Measurements from ENCODE around the gene AUTS2. TPM values are rescaled to one million over a fixed set of nuclear protein-coding genes. Genes with fewer than 3 reads are reported as not detected.

The AUTS2 gene
- total RNA-seq, 1 donor from 2014 or later: 95.3 TPM

DNA sequence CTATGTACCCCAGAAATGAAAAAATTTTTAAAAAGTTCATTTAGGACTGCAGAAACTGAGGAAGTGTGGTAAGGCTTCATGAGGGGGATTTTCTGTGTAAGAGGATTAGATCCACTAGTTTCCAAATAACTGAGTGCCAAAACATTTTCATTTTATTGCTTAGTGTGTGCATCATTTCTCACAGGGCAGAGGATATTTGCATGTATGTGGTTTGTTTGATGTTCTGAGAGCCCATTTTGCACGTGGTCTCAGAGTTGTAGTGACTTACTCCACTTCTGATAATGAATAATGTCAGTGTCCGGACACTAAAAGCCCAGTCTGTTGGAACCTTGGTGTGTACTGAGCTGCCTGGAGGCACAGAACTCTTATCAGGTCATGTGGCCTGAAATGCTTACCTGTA lies 299.9 kb downstream of the AUTS2 start:
- DNase-seq: no peak

DNA sequence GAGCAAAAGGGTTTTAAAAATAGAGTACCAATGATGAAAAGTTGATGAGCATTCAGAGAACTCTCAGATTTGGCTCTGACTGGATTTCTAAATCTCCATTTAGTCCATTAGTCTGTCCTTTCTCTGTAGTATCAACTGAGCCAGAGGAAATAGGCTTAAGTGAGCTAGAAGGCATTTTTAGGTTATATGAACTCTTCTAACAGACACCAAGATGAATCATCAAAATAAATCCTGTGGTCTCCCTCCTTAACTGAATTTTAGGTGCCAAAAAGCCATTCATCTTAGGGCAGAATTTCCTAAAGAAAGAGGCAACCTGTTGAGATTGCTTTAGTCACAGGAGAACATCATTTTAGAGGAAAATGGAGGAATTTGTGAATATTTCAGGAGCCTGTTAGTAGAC lies 305.1 kb downstream of the AUTS2 start:
- no peak for DNase-seq

DNA sequence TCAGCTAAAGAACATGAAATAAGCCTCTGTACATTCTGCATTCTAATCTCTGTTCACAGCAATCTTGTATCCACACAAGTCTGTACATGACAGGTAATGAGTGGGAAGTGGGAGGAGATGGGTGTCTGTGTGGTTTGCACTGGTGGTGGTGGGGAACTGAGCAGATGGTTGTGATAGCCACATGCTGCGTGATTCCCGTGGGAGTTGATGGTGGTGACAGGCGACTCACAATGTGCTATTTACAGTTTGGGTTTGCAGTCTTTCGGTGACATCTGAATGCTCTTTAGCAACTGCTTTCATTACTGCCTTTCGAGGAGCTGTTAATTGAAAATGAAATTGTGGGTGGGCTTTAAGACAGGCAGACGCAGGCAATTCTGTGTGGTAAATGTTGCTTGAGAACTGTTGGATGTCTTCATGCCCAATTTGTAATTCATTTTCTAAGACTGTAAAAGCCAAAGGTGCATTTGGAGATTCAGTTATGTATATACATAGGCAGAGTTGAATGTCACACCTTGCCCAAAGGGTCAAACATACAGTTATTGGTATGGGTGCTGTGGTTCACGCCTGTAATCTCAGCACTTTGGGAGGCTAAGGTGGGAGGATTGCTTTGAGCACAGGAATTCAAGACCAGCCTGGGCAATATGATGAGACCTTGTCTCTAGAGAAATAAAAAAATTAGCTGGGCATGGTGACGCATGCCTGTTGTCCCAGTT lies 308.2 kb downstream of the AUTS2 start:
- peak; percentile 24 for DNase-seq

DNA sequence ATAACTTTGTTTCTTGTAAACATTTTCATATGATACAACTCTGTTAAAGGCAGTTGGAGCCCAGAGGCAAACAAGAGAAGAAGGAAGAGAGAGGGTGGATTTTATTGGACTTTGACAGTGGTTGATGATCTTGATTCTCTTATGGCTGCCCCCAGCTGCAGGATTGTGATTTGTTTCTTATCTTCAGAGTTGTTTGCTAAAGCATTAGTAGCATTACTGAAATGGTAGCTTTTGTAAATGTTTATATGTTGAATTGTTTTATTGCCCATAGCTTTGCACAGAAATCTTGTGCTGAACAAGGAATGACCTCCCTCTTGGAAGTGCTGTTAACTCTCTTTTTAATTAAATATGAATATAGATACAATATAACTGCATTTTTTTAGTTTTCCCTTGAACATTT lies 309.4 kb downstream of the AUTS2 start:
- no peak for DNase-seq

DNA sequence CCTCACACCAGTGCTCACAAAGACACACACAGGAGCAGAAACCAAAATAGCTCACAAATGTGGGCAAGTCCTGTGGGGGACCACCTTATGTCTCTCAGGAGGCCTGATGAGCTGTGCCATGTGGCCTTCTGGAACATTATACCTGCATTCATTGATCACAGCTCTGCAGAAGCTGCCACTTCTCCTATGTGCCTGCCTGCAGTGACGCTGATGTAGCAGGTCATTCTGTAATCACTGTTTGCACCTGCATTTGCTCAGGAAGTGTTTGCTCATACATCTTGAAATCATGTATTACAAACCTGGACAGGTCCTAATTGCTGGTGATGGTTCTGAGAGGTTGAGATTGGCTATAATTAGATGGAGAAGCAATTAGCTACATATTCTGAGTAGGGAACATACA lies 310.2 kb downstream of the AUTS2 start:
- no peak for DNase-seq

DNA sequence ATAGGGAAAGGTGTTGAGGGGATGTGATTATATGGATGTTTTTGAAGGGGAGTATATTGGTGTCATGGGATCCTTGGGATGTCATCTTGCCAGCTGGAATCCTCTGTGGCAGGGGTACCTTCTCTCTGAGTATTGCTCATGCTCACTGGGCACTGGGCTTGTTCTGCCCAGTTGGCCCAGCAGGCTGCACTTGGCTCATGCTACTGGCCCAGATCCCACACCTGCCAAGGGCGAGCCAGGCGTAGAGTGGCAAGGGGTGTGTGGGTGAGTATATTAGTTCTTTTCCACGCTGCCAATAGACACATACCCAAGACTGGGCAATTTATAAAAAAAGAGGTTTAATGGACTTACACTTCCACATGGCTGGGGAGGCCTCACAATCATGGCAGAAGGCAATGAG lies 311.9 kb downstream of the AUTS2 start:
- no peak for DNase-seq

DNA sequence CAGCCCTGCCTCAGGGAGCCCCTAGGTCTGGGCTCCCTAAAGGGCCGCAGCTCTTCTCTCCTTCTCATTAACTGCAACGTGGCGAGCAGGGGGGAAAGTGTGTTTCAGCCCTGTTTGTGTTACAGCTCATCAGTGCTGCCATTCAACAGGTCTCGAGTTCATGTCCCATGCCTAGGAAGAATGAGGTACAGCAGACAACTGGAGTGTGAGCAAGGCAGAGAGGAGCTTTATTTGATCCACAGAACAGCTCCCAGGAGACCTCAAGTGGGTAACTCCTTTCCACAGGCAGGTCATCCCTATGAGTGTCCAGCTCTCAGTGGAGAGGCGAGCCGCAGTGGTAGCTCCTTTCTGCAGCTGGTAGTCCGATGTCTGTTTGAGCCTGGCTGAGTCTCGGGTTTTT lies 313.1 kb downstream of the AUTS2 start:
- DNase-seq: no peak

DNA sequence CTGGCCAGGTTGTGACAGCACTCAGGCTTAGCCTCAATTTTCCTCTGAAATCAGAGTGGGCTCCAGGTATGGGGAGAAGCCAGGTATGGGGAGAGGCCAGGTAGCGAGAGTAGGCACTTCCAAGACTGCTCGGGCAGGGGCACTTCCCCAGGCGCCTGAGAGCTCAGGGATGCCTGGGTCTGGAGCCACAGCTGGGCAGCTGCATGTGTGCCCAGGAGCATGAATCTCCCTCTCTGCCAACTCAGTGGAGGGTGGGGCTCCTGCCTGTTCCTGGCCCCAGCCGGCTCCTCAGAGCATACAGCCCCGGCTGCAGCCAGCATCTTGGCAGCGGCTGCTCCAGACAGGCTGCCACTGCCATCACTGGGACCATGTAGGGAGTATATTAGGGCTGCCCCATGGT lies 313.9 kb downstream of the AUTS2 start:
- no peak for DNase-seq

DNA sequence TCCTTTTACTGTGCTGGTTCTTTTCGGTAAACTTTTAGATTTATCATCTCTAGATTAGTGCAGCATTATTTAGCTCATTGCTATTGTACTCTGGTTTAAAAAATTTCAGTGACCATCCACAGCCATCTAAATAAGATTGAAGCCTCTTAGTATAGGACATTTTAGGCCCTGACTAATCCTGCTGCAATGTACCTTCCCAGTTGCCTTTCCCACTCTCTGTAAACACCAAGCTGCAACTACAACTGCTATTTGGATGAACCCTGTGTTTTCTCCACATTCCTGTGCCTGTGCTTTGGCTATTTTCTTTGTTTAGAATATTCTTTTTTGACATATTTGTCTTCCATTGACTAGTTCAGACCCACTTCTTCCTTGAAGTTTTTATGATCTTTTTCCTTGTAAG lies 314.6 kb downstream of the AUTS2 start:
- DNase-seq: no peak

DNA sequence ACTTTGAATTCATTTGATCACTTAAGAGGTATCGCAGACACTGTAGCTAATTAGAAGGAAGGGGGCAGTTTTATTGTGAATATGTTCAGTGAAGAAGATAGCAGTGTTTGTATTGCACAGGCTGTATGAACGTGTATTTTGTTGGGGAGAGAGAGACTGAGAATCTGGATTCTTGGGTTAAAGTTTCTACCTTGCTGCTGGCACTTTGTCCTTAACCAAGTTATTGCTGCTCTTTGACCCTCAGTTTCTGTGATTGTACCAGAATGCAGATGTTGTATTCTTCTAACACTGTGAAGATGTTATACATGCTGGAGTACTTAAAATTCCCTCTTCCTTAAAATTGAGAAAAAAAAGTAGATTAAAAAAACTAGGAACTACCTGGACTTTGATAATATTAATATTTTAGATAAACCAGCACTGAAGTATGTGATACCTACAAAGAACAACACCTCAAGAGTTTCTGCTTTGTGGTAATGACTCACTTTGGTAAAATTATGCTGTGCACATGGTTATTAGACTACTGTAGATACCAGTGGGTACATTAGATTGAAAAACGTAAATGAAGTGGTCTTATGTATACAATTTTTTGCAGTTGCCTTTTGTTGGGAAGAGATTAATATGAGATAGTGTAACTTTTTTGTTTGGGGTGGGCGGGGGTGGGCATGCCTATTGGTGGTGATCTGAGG lies 321.3 kb downstream of the AUTS2 start:
- no peak for DNase-seq

DNA sequence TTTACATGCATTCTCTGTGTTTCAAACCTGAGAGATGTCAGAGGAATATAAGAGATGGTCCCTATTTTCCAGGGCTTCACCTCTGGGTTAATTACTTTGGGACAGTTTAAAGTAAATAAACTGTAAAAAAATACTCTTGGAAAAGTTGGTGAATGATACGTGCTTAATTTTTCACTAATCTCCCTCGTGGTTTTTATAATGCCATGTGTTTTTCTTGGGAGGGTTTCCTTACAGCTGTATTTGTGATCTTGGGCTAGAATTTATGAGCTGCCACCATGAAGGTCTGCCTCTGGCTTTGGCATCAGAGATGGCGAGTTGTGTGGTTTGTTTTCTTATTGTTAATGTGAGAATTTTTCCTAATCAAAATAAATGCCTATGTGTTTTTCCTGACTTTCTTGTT lies 322.5 kb downstream of the AUTS2 start:
- no peak for DNase-seq

DNA sequence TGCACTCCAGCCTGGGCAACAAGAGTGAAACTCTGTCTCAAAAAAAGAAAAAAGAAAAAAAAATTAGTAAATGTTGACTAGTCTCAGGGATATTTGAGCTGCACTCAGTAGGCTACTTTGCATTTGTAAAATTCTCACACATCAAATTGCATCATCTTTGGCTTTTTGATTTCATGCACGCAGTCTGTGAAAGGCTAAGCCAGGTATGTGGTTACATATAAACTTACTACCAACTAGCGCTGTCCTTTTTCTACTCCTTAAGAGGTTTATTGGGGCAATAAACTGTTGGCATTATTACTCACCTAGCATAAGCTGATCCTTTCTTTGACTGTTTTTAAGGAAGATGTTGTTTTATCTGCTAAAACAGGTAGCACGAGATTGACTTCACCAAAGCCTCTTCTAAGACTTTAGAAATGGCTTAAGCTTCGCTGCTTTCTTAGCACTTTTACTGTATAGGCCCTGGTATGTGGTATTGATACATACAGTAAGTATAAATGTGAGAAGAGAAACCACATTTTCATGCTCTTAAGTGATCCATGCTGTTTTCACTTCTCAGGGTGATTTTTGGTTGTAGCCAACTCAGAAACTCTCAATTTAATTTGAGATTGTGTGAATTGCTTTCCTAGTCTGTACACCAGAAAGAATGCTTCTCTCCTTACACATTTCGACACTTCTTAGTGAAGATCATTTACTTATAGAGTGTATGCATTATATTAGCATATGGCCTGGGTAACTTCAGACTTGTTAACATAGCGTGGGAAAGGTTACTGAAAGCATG lies 323.9 kb downstream of the AUTS2 start:
- no peak for DNase-seq

DNA sequence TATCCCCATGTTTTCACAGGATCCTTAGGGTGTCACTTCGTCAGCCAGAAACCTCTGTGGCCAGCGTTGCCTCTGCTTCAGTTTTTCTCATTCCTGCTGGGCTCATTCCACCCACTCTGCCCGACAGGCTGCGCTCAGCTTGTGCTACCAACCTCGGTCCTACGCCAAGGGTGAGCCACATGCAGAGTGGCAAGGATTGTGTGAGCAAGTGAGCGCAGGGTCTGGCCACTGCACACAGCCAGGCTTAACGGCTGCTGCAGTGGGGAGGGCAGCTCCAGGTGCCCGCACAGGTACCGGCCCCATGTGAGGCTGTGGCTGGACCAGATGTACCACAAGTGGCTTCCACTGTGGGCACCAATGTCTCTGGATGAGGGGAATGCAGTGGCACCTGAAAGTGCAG lies 329.2 kb downstream of the AUTS2 start:
- DNase-seq: no peak

DNA sequence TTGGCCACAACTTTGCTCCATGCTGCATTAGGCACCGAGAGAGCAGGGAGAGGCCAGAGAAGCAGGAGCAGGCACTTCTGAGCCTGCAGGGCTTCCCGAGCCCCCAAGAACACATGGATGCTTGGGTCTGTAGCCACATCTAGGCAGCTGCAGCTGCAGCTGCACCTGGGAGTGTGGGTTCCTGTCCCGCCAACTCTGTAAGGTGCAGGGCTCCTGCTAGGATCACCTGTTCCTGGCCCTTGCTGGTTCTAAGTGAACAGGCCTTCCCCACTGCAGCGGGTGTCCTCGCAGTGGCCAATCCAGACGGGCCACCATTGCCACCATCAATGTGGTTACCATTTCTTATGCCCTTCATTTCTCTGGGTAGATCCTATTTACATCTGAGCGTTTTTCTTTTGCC lies 330.3 kb downstream of the AUTS2 start:
- DNase-seq: no peak

DNA sequence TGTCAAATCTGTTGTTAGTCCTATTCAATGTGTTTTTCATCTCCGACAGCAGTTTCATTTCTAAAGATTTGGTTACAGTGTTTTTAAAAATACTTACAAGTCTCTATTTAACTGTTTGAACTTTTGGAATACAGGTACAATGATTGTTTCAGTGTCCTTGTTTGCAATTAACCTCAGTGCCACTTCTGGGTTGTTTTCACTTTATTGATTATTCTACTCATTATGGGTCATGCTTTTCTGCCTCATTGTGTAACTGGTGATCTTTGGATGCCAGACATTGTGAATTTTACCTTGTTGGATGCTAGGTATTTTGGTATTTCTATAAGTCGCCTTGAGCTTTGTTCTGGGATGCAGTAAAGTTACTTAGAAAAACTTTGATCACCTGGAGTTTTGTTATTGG lies 331.3 kb downstream of the AUTS2 start:
- no peak for DNase-seq

DNA sequence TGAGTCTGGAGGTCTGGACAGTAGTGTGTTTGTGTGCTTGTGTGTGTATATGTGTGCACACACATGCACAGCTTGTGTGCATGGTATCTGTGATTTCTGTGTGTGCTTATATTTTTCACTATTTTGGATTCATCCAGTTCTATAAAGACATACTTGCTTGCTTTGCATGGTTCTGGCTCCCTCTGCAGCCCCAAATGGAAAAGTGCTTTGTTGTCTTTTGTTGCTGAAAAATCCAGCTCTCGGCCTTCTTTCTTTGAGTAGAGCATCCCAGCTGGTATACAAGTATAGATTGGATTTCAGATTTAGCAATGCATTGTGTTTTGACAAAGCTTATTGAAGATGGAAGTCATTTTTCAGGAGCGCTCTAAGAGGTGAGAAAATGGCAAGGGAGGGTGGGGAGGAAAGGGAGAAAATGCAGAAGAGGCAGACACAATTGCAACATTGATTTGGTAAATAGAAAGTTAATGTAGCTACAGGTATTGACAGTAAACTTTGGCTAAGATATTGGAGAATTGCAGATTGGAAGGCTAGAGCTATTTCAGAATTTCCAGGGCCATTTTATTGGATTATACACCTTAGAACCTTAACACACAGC lies 333.9 kb downstream of the AUTS2 start:
- DNase-seq: peak; percentile 21

DNA sequence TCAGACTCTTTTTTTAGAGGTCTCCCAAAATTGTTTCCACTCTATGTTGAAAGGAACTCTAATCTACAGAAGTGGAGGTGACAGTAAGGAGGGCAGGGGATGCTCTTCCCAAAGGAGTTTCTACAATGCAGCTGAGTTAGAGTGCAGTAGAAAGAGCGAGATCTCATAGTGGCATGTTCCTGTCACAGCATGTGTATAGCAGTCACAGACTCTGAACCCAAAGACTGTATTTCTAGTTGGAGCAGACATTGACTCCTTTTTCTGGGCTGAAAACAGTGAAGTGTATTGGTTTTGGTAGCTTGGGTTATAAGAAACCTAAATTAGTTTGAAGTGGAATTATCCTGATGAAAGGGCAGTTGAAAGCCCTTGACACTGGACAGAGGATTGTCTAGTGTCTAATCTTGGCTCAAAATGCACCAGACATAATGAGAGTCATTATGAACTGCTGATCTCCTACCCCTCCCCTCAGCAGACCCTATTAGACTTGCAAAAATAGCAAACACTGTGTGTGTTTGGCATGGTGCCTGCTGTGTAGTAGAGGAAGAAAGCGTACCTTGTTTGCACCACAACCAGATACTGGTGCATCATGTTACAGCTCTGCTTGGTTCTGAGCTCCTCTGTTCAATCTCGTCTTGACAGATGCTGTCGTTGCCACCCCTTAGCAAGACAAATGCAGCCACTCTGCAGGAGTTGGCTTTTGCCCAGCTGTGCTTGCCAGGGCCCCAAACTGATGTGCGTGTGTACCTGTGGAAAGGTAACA lies 336.0 kb downstream of the AUTS2 start:
- peak; percentile 75 for DNase-seq

DNA sequence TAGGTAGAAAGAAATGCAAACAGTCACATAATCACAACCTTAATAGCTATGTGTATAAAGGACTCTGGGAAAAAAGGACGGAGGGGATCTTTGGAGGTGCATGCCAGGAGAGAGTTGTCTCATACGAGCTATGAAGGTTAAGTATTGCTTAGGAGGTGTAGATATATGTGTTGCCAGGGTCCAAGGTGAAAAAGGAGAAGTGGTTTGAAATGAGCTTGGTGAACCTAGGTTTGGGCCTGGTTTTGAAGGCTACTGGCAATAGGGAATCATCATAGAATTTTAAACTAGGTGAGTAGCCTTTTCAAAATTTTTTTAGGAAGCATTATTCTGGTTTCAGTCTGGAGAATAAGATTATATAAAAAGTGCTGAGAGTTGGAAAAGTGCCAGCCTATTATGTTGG lies 336.8 kb downstream of the AUTS2 start:
- DNase-seq: no peak

DNA sequence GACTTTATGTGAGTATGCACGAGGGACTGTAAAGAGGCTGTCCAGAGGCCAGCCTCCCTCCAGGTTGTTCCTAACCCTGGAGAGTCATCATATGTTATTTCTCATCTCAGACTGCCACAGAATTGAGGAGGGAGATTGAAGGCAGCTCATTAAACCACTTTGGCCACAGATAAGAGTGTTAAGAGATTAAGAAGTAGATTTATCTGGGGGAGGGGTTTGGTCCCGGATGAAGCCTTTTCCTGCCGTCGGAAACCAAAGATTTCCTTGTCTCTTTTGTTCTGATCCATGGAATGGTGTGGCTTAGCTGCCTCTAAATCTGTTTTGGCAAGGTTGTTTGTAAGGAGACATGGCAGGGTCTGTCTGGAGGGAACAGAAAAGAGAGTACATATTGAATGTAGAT lies 338.8 kb downstream of the AUTS2 start:
- DNase-seq: no peak

DNA sequence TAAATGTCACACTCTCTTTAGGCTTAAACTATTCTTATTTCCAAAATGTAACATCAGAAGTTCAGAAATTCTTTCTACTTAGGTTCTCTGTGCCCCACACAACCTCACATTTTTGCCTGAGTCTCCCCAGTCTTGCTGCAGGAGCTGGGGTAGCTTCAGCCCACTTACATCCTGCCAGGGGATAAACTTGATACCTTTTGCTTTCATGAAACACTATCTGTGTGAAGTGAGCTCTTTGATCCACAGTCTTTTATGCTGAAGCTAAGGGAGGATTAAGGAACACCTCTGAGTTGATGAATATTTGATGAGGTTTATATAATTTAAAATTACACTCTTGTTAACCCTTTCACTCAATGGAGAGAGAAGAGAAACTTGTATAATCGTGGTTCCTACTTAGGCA lies 341.0 kb downstream of the AUTS2 start:
- no peak for DNase-seq

DNA sequence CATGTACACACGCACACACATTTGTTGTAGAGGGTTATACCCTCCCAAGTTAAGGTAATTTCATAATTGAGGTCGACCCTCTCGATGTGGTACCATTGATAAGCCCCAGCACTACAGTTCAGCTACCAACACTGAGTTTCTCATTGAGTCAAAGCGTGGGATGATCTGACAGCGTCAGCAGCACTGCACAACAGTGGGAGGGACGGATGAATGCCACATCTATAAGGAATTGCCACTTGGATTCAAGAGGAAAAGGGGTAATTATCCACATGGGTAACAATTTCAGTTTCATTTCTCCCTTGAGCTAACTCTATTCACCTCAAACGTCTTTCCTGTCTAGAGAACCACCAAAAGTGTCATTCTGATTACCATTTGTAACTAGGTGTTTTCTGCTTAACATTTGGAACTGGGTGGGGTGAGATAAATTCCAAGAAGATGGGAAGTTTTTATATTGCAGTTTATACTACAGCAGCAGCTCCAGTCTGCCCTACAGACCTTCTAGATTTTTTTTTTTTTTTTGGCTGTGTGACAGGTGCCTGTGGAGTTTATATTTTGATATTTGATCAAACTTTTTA lies 342.9 kb downstream of the AUTS2 start:
- no peak for DNase-seq

DNA sequence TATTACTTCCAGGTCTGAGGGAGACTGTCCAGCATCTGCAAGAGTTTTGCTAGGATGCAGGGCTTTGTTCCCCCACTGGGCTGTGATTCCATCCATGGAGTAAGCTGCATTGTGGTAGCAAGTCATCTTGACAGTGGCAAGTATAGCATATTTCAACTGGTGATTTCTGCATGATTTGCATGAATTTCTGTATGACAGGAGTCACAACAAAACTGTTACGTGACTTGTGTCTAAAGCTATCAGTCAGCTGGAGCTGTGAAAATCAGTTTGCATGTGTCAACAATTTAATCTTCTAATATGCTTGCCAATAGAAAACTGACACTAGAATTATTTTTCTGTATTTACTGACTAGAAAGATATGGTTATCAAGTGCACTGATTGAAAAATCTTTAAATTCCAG lies 344.3 kb downstream of the AUTS2 start:
- no peak for DNase-seq

Data from occipital lobe (tissue), 2 donors.